ENCODE measurements around the gene CIDEC. TPM values are rescaled to one million over a fixed set of nuclear protein-coding genes. Genes with fewer than 3 reads are reported as not detected.

Gene CIDEC
- total and polyA plus RNA-seq, 2 experiments from 2014 or later = not detected

DNA sequence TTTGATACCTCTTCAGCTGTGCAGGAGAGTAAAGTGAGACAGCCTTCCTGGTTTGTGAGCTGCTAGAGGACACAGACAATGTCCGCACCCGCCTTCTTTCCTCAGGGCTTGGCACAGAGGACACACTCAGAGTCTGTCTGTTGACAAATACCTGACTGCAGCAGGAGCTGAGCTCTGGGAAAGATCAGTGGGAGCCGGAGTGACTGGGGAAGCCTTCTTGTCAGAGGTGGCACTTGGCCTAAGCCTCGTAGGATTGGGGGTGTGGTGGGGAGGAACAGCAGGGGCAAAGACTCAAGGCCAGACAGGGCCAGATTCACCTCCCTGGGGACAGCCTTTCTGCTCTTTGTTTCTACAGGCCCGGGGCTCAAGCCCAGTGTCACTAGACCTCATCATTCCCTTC, 33.5 kb upstream of the CIDEC start (continued):
- TF ChIP-seq, protein P1, sequence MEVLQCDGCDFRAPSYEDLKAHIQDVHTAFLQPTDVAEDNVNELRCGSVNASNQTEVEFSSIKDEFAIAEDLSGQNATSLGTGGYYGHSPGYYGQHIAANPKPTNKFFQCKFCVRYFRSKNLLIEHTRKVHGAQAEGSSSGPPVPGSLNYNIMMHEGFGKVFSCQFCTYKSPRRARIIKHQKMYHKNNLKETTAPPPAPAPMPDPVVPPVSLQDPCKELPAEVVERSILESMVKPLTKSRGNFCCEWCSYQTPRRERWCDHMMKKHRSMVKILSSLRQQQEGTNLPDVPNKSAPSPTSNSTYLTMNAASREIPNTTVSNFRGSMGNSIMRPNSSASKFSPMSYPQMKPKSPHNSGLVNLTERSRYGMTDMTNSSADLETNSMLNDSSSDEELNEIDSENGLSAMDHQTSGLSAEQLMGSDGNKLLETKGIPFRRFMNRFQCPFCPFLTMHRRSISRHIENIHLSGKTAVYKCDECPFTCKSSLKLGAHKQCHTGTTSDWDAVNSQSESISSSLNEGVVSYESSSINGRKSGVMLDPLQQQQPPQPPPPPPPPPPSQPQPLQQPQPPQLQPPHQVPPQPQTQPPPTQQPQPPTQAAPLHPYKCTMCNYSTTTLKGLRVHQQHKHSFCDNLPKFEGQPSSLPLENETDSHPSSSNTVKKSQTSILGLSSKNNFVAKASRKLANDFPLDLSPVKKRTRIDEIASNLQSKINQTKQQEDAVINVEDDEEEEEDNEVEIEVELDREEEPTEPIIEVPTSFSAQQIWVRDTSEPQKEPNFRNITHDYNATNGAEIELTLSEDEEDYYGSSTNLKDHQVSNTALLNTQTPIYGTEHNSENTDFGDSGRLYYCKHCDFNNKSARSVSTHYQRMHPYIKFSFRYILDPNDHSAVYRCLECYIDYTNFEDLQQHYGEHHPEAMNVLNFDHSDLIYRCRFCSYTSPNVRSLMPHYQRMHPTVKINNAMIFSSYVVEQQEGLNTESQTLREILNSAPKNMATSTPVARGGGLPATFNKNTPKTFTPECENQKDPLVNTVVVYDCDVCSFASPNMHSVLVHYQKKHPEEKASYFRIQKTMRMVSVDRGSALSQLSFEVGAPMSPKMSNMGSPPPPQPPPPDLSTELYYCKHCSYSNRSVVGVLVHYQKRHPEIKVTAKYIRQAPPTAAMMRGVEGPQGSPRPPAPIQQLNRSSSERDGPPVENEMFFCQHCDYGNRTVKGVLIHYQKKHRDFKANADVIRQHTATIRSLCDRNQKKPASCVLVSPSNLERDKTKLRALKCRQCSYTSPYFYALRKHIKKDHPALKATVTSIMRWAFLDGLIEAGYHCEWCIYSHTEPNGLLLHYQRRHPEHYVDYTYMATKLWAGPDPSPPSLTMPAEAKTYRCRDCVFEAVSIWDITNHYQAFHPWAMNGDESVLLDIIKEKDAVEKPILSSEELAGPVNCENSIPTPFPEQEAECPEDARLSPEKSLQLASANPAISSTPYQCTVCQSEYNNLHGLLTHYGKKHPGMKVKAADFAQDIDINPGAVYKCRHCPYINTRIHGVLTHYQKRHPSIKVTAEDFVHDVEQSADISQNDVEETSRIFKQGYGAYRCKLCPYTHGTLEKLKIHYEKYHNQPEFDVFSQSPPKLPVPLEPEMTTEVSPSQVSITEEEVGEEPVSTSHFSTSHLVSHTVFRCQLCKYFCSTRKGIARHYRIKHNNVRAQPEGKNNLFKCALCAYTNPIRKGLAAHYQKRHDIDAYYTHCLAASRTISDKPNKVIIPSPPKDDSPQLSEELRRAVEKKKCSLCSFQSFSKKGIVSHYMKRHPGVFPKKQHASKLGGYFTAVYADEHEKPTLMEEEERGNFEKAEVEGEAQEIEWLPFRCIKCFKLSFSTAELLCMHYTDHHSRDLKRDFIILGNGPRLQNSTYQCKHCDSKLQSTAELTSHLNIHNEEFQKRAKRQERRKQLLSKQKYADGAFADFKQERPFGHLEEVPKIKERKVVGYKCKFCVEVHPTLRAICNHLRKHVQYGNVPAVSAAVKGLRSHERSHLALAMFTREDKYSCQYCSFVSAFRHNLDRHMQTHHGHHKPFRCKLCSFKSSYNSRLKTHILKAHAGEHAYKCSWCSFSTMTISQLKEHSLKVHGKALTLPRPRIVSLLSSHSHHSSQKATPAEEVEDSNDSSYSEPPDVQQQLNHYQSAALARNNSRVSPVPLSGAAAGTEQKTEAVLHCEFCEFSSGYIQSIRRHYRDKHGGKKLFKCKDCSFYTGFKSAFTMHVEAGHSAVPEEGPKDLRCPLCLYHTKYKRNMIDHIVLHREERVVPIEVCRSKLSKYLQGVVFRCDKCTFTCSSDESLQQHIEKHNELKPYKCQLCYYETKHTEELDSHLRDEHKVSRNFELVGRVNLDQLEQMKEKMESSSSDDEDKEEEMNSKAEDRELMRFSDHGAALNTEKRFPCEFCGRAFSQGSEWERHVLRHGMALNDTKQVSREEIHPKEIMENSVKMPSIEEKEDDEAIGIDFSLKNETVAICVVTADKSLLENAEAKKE (CRISPR knock-in tag; IDR thresholded peaks at IDR 0.05) = no peak
- TF ChIP-seq ZNF331 (CRISPR knock-in tag; IDR thresholded peaks at IDR 0.05; ENCODE audit: low read depth) (no peak), JUNB (IDR thresholded peaks at IDR 0.05; ENCODE audit: unreplicated experiment) (no peak), ZNF114 (CRISPR knock-in tag; IDR thresholded peaks at IDR 0.05) (no peak), CREB1 (CRISPR knock-in tag; IDR thresholded peaks at IDR 0.05; ENCODE audit: low read depth) (no peak)

DNA sequence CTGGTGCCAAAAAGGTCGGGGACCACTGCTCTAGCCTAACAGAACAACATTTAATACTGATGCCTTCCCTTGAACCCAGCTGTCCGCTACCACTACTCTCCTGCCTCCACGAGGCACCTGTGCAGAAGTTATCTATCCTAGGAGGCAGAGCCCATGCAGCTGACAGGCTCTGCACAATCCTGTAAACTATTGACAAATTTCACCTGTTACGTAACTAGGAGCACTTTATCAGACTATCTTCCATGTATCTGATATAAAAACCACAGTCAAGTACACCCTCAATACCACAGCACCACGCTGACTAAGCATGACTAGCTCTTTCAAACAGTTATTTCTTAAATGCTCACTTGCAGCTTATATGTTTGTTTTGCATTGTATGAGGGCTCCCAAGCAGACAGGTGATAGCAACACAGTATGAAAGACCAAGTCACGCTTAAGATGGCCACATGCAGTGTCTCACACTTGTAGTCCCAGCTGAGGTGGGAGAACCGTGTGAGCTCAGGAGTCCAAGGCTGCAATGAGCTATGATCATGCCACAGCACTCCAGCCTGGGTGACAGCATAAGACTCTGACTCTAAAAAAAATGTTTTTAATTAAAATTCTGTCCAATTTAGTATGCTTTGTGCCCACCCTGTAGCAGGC, 32.4 kb upstream of the CIDEC start:
- Mint-ChIP-seq H3K27me3 (ENCODE audit: insufficient read depth, low read depth, poor library complexity) (peaks cover 8% of the 10 kb centered on the region), H3K4me3 (no peak overlapping the region), H3K27ac (no peak overlapping the region), H3K4me1 (peaks cover 15% of the 10 kb centered on the region), H3K36me3 (ENCODE audit: low read depth) (peaks cover 17% of the 10 kb centered on the region), H3K9me3 (peaks cover 19% of the 10 kb centered on the region)
- Histone ChIP-seq H3K27ac (ENCODE audit: low read depth) (no peak overlapping the region), H3K4me3 (no peak overlapping the region), H3K4me2 (no peak overlapping the region), H3F3A (replicated peaks; ENCODE audit: low read depth) (0 out of 2 replicates have a peak, but pooled peaks cover 5% of the 10 kb centered on the region), H3K27me3 (ENCODE audit: insufficient read depth) (peaks cover 12% of the 10 kb centered on the region; the same call in 1 of the 2 replicates), H4K20me1 (replicated peaks; ENCODE audit: insufficient read depth) (no peaks in the 10 kb centered on the region), H3K9me2 (ENCODE audit: insufficient read depth) (0 out of 2 replicates have a peak, but pooled peaks cover 4% of the 10 kb centered on the region), H3K36me3 (ENCODE audit: insufficient read depth) (no peaks in the 10 kb centered on the region), H3K79me2 (replicated peaks; ENCODE audit: insufficient read depth) (no peaks in the 10 kb centered on the region), H3K4me1 (ENCODE audit: insufficient read depth) (peaks cover 14% of the 10 kb centered on the region), H2AFZ (no peak overlapping the region)
- ATAC-seq = no peak
- no peak for DNase-seq (ENCODE audit: low spot score)
- no peak for TF ChIP-seq NANOG (IDR thresholded peaks at IDR 0.05; ENCODE audit: borderline replicate concordance)
- TF ChIP-seq STAT1 (IDR thresholded peaks at IDR 0.05; ENCODE audit: unreplicated experiment) = no peak
- no peak for TF ChIP-seq ZNF331 (CRISPR knock-in tag; IDR thresholded peaks at IDR 0.05; ENCODE audit: low read depth)
- TF ChIP-seq CREB1 (CRISPR knock-in tag; IDR thresholded peaks at IDR 0.05; ENCODE audit: low read depth) = no peak
- TF ChIP-seq JUNB (IDR thresholded peaks at IDR 0.05; ENCODE audit: unreplicated experiment) = no peak
- no peak for TF ChIP-seq EZH2phosphoT487 (IDR thresholded peaks at IDR 0.05; ENCODE audit: unreplicated experiment)
- TF ChIP-seq, protein P2, sequence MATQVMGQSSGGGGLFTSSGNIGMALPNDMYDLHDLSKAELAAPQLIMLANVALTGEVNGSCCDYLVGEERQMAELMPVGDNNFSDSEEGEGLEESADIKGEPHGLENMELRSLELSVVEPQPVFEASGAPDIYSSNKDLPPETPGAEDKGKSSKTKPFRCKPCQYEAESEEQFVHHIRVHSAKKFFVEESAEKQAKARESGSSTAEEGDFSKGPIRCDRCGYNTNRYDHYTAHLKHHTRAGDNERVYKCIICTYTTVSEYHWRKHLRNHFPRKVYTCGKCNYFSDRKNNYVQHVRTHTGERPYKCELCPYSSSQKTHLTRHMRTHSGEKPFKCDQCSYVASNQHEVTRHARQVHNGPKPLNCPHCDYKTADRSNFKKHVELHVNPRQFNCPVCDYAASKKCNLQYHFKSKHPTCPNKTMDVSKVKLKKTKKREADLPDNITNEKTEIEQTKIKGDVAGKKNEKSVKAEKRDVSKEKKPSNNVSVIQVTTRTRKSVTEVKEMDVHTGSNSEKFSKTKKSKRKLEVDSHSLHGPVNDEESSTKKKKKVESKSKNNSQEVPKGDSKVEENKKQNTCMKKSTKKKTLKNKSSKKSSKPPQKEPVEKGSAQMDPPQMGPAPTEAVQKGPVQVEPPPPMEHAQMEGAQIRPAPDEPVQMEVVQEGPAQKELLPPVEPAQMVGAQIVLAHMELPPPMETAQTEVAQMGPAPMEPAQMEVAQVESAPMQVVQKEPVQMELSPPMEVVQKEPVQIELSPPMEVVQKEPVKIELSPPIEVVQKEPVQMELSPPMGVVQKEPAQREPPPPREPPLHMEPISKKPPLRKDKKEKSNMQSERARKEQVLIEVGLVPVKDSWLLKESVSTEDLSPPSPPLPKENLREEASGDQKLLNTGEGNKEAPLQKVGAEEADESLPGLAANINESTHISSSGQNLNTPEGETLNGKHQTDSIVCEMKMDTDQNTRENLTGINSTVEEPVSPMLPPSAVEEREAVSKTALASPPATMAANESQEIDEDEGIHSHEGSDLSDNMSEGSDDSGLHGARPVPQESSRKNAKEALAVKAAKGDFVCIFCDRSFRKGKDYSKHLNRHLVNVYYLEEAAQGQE (IDR thresholded peaks at IDR 0.05; ENCODE audit: unreplicated experiment) = no peak
- TF ChIP-seq POLR2AphosphoS5 (IDR thresholded peaks at IDR 0.05; ENCODE audit: low read depth) = no peak
- TF ChIP-seq, protein P3, sequence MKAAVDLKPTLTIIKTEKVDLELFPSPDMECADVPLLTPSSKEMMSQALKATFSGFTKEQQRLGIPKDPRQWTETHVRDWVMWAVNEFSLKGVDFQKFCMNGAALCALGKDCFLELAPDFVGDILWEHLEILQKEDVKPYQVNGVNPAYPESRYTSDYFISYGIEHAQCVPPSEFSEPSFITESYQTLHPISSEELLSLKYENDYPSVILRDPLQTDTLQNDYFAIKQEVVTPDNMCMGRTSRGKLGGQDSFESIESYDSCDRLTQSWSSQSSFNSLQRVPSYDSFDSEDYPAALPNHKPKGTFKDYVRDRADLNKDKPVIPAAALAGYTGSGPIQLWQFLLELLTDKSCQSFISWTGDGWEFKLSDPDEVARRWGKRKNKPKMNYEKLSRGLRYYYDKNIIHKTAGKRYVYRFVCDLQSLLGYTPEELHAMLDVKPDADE (IDR thresholded peaks at IDR 0.05) = no peak

All from GM23338 (cell line).